Neural crest cell (in vitro differentiated cells): ENCODE results near the gene ULK4. TPM values are rescaled to one million over a fixed set of nuclear protein-coding genes. Genes with fewer than 3 reads are reported as not detected.

Source experiments
- DNase-seq: peaks from one replicate; pipeline ENCODE4 v3.0.0; 2021; ENCODE audit warnings: low read depth, mixed read lengths, low spot score
- H3K27ac Mint-ChIP-seq: one replicate; pipeline ENCODE4 v1.8.0; 2021; ENCODE audit warnings: mild to moderate bottlenecking, mixed read lengths; ENCODE audit not compliant: unreplicated experiment
- H3K27me3 Mint-ChIP-seq: 2 replicates; pipeline ENCODE4 v1.8.0; 2021; ENCODE audit warnings: low read depth, mild to moderate bottlenecking, mixed read lengths
- H3K36me3 Mint-ChIP-seq: 2 replicates; pipeline ENCODE4 v1.8.0; 2021; ENCODE audit warnings: low read depth, mild to moderate bottlenecking, mixed read lengths
- H3K4me1 Mint-ChIP-seq: 2 replicates; pipeline ENCODE4 v1.8.0; 2021; ENCODE audit warnings: mixed read lengths
- H3K4me3 Mint-ChIP-seq: one replicate; pipeline ENCODE4 v1.8.0; 2021; ENCODE audit warnings: mild to moderate bottlenecking, mixed read lengths
- H3K9me3 Mint-ChIP-seq: 2 replicates; pipeline ENCODE4 v1.8.0; 2021; ENCODE audit warnings: mixed read lengths
- total RNA-seq: library from RNA; stranded (reverse); gene quantifications from 2 replicates; pipeline ENCODE4 v1.2.1, GENCODE V29; 2021
- TF ChIP-seq, protein P1 (sequence below): fragments of 200-600 bp; sonication (generic); conservative IDR thresholded peaks from 2 replicates; pipeline ENCODE4 v1.5.0; 2021; ENCODE audit warnings: antibody characterized with exemption, mild to moderate bottlenecking

Gene ULK4
- total RNA-seq, 1 donor from 2014 or later, result 10.2 TPM

DNA sequence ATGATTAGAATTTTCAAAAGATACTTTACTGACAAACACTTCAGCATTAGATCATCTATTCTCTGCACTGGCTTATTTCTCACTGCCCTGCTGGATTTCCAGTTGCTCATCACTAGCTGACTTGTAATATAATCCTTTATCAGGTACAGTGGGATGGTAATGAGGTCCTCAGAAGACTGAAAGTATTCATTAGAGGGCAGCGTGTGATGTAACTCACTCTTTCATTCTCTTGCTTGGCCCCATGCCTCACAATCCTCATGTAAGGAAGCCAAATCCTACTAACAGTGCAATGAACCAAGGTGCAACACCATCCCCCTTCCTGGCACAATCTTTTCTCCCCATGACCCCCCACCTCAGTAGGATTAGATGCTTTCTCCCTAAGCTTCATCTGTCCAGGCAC lies 472.7 kb downstream of the ULK4 start:
- TF ChIP-seq, protein P1, sequence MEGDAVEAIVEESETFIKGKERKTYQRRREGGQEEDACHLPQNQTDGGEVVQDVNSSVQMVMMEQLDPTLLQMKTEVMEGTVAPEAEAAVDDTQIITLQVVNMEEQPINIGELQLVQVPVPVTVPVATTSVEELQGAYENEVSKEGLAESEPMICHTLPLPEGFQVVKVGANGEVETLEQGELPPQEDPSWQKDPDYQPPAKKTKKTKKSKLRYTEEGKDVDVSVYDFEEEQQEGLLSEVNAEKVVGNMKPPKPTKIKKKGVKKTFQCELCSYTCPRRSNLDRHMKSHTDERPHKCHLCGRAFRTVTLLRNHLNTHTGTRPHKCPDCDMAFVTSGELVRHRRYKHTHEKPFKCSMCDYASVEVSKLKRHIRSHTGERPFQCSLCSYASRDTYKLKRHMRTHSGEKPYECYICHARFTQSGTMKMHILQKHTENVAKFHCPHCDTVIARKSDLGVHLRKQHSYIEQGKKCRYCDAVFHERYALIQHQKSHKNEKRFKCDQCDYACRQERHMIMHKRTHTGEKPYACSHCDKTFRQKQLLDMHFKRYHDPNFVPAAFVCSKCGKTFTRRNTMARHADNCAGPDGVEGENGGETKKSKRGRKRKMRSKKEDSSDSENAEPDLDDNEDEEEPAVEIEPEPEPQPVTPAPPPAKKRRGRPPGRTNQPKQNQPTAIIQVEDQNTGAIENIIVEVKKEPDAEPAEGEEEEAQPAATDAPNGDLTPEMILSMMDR, result no peak
- no peak for DNase-seq
- Mint-ChIP-seq H3K4me1 (no peaks in the 10 kb centered on the region), H3K27ac (no peak overlapping the region), H3K9me3 (no peaks in the 10 kb centered on the region), H3K36me3 (no peaks in the 10 kb centered on the region), H3K27me3 (no peaks in the 10 kb centered on the region), H3K4me3 (no peak overlapping the region)

DNA sequence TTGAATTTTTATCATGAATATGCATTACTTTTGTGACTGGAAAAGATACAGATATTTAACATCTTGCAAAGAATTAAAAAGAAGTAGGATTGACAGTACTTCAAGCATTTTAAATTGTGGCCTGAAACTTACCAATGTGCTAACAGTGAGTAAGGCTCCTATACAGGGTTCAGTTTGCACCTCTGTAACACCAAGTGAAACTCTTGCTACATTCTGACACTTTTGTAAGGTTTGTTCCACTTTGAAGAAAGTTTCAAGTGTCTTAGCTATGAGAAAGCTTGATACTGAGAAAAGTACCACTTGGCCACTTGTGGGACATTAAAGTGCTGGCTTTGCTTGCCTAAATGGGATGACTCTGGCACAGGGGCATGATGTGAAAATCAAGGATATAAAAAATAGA lies 473.4 kb downstream of the ULK4 start:
- H3K27ac Mint-ChIP-seq, result no peak overlapping the region
- H3K4me3 Mint-ChIP-seq, result no peak overlapping the region
- H3K4me1 Mint-ChIP-seq, result no peaks in the 10 kb centered on the region
- DNase-seq, result no peak
- H3K27me3 Mint-ChIP-seq, result no peaks in the 10 kb centered on the region
- TF ChIP-seq, protein P1, result no peak
- no peaks in the 10 kb centered on the region for H3K36me3 Mint-ChIP-seq
- H3K9me3 Mint-ChIP-seq, result no peaks in the 10 kb centered on the region

DNA sequence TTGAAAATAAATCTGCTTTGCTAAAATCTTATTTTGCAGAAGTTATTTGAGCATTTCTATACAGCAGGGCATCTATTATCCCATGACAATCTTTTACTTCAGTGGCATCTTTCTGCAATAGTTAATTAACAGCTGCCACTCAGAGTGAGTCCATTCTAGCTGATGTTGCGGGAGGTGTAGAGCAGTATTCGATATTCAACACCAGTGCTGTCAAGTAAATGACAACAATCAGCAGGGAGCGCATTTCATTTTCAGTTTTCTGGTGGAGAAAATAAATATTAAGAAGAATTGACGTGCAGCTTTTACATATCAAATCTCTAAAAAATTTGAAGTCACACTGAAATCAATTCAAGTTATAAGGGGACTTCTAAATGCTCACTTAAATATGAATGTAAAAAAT lies 476.4 kb downstream of the ULK4 start:
- H3K4me1 Mint-ChIP-seq, result no peaks in the 10 kb centered on the region
- TF ChIP-seq, protein P1, result no peak
- no peak overlapping the region for H3K4me3 Mint-ChIP-seq
- no peaks in the 10 kb centered on the region for H3K36me3 Mint-ChIP-seq
- no peak overlapping the region for H3K27ac Mint-ChIP-seq
- no peaks in the 10 kb centered on the region for H3K27me3 Mint-ChIP-seq
- no peaks in the 10 kb centered on the region for H3K9me3 Mint-ChIP-seq
- no peak for DNase-seq

DNA sequence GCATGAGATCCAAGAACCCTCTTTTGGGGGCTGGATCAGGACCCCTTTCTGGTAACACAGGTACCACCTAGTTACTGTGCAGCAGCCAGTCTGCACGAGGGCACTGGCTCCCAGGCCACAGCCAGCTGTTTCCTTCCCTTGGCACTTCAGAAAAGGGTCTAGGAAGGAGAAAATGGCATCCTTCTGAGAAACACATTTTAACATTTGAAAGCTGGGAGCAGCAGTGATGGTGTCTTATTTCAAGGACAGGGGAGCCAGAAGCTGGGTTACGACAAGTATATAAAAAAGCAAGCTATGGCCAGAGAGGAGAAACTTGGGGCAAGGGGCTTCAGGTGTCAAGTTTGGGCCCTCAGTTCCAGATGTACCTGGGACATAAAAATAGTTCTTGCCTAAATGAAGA lies 479.8 kb downstream of the ULK4 start:
- no peak for DNase-seq
- Mint-ChIP-seq H3K27ac (no peak overlapping the region), H3K4me3 (no peak overlapping the region)

DNA sequence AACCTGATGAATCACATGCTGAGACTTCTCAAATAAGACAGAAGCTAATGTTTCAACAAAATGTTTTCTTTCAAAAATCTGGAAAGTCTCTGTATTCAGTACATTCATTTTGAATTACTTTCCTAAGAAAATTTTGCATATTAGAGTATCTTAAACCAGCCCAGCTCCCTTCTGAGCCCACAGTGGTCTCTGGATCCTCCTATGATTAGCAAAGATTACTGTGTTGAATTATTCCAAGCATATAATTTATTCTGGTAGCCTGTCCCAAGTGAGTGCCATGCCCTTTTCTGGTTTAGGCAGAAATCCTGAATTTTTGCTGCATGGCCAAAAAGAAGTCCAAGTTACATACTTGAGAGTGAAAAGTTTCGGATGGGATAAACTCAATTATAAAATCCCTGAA lies 483.6 kb downstream of the ULK4 start:
- Mint-ChIP-seq H3K9me3 (peaks cover 11% of the 10 kb centered on the region), H3K27me3 (no peaks in the 10 kb centered on the region), H3K36me3 (peaks cover 6% of the 10 kb centered on the region), H3K4me3 (no peak overlapping the region), H3K4me1 (no peaks in the 10 kb centered on the region), H3K27ac (no peak overlapping the region)
- TF ChIP-seq, protein P1, result no peak
- DNase-seq, result no peak

More for the DNA sequence above, 479.8 kb downstream of the ULK4 start:
- Mint-ChIP-seq H3K27me3 (no peaks in the 10 kb centered on the region), H3K9me3 (no peaks in the 10 kb centered on the region), H3K4me1 (no peaks in the 10 kb centered on the region), H3K36me3 (no peaks in the 10 kb centered on the region)
- TF ChIP-seq, protein P1, result no peak
